ENCODE results near the gene GPR62. TPM values are rescaled to one million over a fixed set of nuclear protein-coding genes. Genes with fewer than 3 reads are reported as not detected.

The GPR62 gene
- total RNA-seq, 2 experiments from 2014 or later: not detected

DNA sequence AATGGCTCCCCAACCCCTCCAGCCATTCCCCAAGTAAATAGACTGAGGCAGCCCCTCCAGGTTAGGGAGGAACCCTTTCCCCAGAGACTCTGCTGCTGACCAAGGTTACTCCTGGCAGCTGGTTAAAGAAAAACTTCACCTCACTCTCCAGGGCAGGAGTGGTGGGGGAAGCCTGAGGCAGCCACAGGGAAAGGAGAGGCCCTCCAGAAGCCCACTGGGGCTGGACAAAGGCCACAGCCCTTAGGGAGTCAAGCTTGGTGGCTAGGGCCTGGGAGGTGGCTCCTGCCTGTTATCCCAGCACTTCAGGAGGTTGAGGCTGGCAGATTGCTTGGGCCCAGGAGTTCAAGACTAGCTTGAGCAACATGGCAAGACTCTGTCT is 29.1 kb downstream of the GPR62 start:
- Histone ChIP-seq H3K36me3 (ENCODE audit: insufficient read depth, low read length) (no peaks in the 10 kb centered on the region), H3K4me3 (ENCODE audit: low read depth, low read length, poor library complexity, severe bottlenecking) (no peak overlapping the region), H4K20me1 (ENCODE audit: insufficient read depth, low read length) (no peaks in the 10 kb centered on the region), H3K79me2 (ENCODE audit: insufficient read depth, low read depth, low read length) (no peaks in the 10 kb centered on the region), H3K4me2 (ENCODE audit: low read length) (no peak overlapping the region), H2AFZ (ENCODE audit: low read length) (no peak overlapping the region), H3K9me3 (ENCODE audit: low read length) (no peaks in the 10 kb centered on the region), H3K9me2 (ENCODE audit: insufficient read depth, low read length) (no peaks in the 10 kb centered on the region), H3K27ac (ENCODE audit: low read depth, low read length, poor library complexity, severe bottlenecking) (no peak overlapping the region), H3K4me1 (ENCODE audit: insufficient read depth, low read length, poor library complexity, severe bottlenecking) (peaks cover 8% of the 10 kb centered on the region)
- no peak for DNase-seq (ENCODE audit: low spot score)
- POLR2A ChIA-PET: interaction anchor here (0.7 kb wide), 1 partner anchor 136 kb away, joined by 4 read pairs; no protein-coding TSS in a partner anchor
- no TSS peak for BruUV-seq (replicated peaks)
- intact Hi-C loops (cut with micrococcal nuclease; ENCODE audit: unreplicated experiment): no loop called here
- CTCF ChIA-PET (ENCODE audit: unreplicated experiment): no interaction called here
- TF ChIP-seq, protein P1, sequence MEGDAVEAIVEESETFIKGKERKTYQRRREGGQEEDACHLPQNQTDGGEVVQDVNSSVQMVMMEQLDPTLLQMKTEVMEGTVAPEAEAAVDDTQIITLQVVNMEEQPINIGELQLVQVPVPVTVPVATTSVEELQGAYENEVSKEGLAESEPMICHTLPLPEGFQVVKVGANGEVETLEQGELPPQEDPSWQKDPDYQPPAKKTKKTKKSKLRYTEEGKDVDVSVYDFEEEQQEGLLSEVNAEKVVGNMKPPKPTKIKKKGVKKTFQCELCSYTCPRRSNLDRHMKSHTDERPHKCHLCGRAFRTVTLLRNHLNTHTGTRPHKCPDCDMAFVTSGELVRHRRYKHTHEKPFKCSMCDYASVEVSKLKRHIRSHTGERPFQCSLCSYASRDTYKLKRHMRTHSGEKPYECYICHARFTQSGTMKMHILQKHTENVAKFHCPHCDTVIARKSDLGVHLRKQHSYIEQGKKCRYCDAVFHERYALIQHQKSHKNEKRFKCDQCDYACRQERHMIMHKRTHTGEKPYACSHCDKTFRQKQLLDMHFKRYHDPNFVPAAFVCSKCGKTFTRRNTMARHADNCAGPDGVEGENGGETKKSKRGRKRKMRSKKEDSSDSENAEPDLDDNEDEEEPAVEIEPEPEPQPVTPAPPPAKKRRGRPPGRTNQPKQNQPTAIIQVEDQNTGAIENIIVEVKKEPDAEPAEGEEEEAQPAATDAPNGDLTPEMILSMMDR (conservative IDR thresholded peaks at IDR 0.05; ENCODE audit: low read length): no peak
- no peak for TF ChIP-seq EZH2phosphoT487 (IDR thresholded peaks at IDR 0.05; ENCODE audit: borderline replicate concordance, low read depth, low read length)

DNA sequence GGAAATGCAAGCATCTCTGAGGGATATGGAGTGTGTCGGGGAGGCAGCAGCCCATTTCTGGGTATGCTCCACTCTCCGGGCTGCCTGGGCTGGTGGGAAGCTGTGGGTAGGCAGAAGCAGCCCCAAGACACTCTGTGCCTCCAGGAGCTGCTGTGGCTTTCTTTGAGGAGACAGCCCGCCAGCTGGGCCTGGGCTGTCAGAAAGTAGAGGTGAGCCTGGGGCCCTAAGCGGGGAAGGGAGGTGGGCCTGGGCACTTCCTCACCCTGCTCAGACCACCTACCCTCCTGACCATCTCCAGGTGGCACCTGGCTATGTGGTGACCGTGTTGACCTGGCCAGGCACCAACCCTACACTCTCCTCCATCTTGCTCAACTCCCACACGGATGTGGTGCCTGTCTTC is 29.9 kb downstream of the GPR62 start:
- ChIA-PET CTCF (ENCODE audit: unreplicated experiment) (no interaction called here), POLR2A (no interaction called here)
- Histone ChIP-seq H3K4me3 (ENCODE audit: low read depth, low read length, poor library complexity, severe bottlenecking) (no peak overlapping the region), H3K9me3 (ENCODE audit: low read length) (no peaks in the 10 kb centered on the region), H3K27ac (ENCODE audit: low read depth, low read length, poor library complexity, severe bottlenecking) (no peak overlapping the region), H3K36me3 (ENCODE audit: insufficient read depth, low read length) (no peaks in the 10 kb centered on the region), H4K20me1 (ENCODE audit: insufficient read depth, low read length) (no peaks in the 10 kb centered on the region), H3K9me2 (ENCODE audit: insufficient read depth, low read length) (no peaks in the 10 kb centered on the region), H3K79me2 (ENCODE audit: insufficient read depth, low read depth, low read length) (no peaks in the 10 kb centered on the region), H3K4me2 (ENCODE audit: low read length) (no peak overlapping the region), H2AFZ (ENCODE audit: low read length) (no peak overlapping the region), H3K4me1 (ENCODE audit: insufficient read depth, low read length, poor library complexity, severe bottlenecking) (peaks cover 8% of the 10 kb centered on the region)
- intact Hi-C loops (cut with micrococcal nuclease; ENCODE audit: unreplicated experiment): no loop called here
- no TSS peak for BruUV-seq (replicated peaks)
- DNase-seq (ENCODE audit: low spot score): no peak
- TF ChIP-seq EZH2phosphoT487 (IDR thresholded peaks at IDR 0.05; ENCODE audit: borderline replicate concordance, low read depth, low read length): no peak
- TF ChIP-seq, protein P1 (conservative IDR thresholded peaks at IDR 0.05; ENCODE audit: low read length): no peak

DNA sequence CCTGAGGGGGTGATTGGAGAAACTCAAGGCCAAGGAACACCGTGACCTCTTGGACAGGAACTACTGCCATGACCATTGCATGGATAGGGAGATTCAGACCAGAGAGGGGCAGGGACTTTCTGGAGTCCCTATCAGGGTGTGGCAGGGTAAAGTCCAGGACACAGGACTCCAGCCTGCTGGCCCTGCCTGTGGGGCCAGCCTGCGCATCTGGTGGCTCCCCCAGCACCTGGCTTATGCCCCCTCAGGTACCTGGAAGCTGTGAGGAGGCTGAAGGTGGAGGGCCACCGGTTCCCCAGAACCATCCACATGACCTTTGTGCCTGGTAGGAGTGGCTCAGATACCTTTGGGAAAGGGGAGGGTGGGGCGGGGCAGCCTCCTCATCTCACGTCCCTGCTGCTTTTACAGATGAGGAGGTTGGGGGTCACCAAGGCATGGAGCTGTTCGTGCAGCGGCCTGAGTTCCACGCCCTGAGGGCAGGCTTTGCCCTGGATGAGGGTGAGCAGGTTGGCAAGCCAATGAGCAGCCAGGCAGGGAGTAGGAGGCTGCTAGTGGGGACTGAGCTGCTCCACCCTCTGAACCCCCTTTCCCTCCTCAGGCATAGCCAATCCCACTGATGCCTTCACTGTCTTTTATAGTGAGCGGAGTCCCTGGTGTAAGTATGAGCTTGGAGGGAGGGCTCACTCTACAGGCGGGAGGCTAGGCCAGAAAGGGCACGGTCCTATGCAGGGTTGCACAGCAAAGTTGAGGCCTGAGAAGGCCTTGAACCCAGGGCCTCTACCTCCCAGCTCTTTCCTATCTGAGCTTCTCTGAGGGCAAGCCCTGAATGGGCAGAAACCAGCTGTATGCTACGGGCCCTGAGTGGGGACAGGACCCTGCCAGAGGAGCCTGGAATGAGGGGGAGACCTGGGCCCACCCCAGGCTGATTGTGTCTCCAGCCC is 31.1 kb downstream of the GPR62 start:
- H3K27ac ChIP-seq (ENCODE audit: low read depth, low read length, poor library complexity, severe bottlenecking): no peak overlapping the region
- TF ChIP-seq, protein P1 (conservative IDR thresholded peaks at IDR 0.05; ENCODE audit: low read length): no peak
- no peak for TF ChIP-seq EZH2phosphoT487 (IDR thresholded peaks at IDR 0.05; ENCODE audit: borderline replicate concordance, low read depth, low read length)
- no peaks in the 10 kb centered on the region for H3K9me2 ChIP-seq (ENCODE audit: insufficient read depth, low read length)
- H3K4me1 ChIP-seq (ENCODE audit: insufficient read depth, low read length, poor library complexity, severe bottlenecking): peaks cover 9% of the 10 kb centered on the region
- no peaks in the 10 kb centered on the region for H3K9me3 ChIP-seq (ENCODE audit: low read length)
- H4K20me1 ChIP-seq (ENCODE audit: insufficient read depth, low read length): no peaks in the 10 kb centered on the region
- intact Hi-C loops (cut with micrococcal nuclease; ENCODE audit: unreplicated experiment): no loop called here
- no peak for DNase-seq (ENCODE audit: low spot score)
- no peak overlapping the region for H3K4me3 ChIP-seq (ENCODE audit: low read depth, low read length, poor library complexity, severe bottlenecking)
- no TSS peak for BruUV-seq (replicated peaks)
- peaks cover 1% of the 10 kb centered on the region for H3K36me3 ChIP-seq (ENCODE audit: insufficient read depth, low read length)
- ChIA-PET CTCF (ENCODE audit: unreplicated experiment) (no interaction called here), POLR2A (no interaction called here)
- H2AFZ ChIP-seq (ENCODE audit: low read length): no peak overlapping the region
- H3K79me2 ChIP-seq (ENCODE audit: insufficient read depth, low read depth, low read length): no peaks in the 10 kb centered on the region
- no peak overlapping the region for H3K4me2 ChIP-seq (ENCODE audit: low read length)

All from OCI-LY7 (cell line).